ENCODE results near the gene AFG1L. TPM values are rescaled to one million over a fixed set of nuclear protein-coding genes. Genes with fewer than 3 reads are reported as not detected.

The AFG1L gene
- 1 to 10 TPM; 8.6 to 9.7 TPM for total RNA-seq

GRCh38 chr6:108294727-108295625, at the start of gene AFG1L:
Gene AFG1L, plus strand, starts transcription at chr6:108295054. Its CDS starts 26 bp downstream, at chr6:108295080.

GRCh38 chr6:108260809-108261569, 33.9 kb upstream of the AFG1L start, which contains the start of gene SNX3:
Gene SNX3, minus strand, starts transcription at chr6:108261040. Its CDS starts 119 bp downstream, at chr6:108260921.

GRCh38 chr6:108560463-108561308, 265.8 kb downstream of the AFG1L start, which contains the start of gene FOXO3:
Gene FOXO3, plus strand, starts transcription at chr6:108560917. Its CDS starts 292 bp downstream, at chr6:108561209.

Small RNA genes lying within 50 kb of the gene (small RNA-seq; reads per million reads assigned to genes)
- gene AL356121.1 (0 reads per million in 2 donors), gene AL391646.1 (0 reads per million in 2 donors), gene RNA5SP212 (0 reads per million in 2 donors), gene RNU6-1144P (0.04 to 0.12 reads per million in 2 donors), gene RNU6-770P (0 reads per million in 2 donors), gene Z98742.2 (0 reads per million in 2 donors)

Other genes with a start within 250 kb of the AFG1L start
- 100 to 1,000 TPM; 290 to 862 TPM for gene OSTM1, start 220.3 kb upstream of the AFG1L start, total RNA-seq
- gene NR2E1, start 129.0 kb upstream of the AFG1L start, total RNA-seq = 1 to 10 TPM in 1 of 2 donors, not detected in 1; 1.0 TPM
- gene SNX3, start 34.0 kb upstream of the AFG1L start, total RNA-seq = 100 to 1,000 TPM; 148 to 169 TPM